Measurements from ENCODE around the gene FKBP5.

The FKBP5 gene

DNA sequence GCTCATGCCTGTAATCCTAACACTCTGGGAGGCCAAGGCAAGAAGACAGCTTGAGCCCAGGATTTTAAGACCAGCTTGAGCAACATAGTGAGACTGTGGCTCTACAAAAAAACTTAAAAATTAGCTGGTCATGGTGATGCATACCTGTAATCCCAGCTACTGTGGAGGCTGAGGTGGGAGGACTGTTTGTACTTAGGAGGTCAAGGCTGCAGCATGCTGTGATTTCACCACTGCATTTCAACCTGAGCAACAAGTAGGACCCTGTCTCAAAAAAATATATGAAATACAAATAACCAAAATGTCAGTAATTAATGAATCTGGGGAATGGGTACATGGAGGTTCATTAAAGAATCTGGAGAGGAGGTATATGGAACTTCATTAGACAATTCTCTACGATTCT is 9.9 kb downstream of the FKBP5 start:
- Histone ChIP-seq H3K36me3 (ENCODE audit: insufficient read depth, low read length) (peaks cover 40% of the 10 kb centered on the region), H3K79me2 (ENCODE audit: insufficient read depth, low read length) (peaks cover 99% of the 10 kb centered on the region), H4K20me1 (ENCODE audit: insufficient read depth, low read length) (no peaks in the 10 kb centered on the region; the same call in 1 of the 2 replicates), H3F3A (ENCODE audit: insufficient read depth, low read length) (no peaks in the 10 kb centered on the region), H3K4me1 (ENCODE audit: insufficient read depth, low read length, severe bottlenecking) (peaks cover 47% of the 10 kb centered on the region), H3K4me2 (ENCODE audit: low read length) (no peak overlapping the region), H3K9me2 (ENCODE audit: low read depth, low read length) (no peaks in the 10 kb centered on the region), H3K27ac (ENCODE audit: low read depth, low read length, poor library complexity, severe bottlenecking) (no peak overlapping the region), H3K27me3 (ENCODE audit: insufficient read depth, low read length) (no peaks in the 10 kb centered on the region), H2AFZ (ENCODE audit: low read length) (no peak overlapping the region), H3K9ac (ENCODE audit: low read length) (no peak overlapping the region), H3K4me3 (ENCODE audit: low read depth, low read length, poor library complexity, severe bottlenecking) (no peak overlapping the region), H3K9me3 (ENCODE audit: low read length) (no peaks in the 10 kb centered on the region)
- TF ChIP-seq, protein P1, sequence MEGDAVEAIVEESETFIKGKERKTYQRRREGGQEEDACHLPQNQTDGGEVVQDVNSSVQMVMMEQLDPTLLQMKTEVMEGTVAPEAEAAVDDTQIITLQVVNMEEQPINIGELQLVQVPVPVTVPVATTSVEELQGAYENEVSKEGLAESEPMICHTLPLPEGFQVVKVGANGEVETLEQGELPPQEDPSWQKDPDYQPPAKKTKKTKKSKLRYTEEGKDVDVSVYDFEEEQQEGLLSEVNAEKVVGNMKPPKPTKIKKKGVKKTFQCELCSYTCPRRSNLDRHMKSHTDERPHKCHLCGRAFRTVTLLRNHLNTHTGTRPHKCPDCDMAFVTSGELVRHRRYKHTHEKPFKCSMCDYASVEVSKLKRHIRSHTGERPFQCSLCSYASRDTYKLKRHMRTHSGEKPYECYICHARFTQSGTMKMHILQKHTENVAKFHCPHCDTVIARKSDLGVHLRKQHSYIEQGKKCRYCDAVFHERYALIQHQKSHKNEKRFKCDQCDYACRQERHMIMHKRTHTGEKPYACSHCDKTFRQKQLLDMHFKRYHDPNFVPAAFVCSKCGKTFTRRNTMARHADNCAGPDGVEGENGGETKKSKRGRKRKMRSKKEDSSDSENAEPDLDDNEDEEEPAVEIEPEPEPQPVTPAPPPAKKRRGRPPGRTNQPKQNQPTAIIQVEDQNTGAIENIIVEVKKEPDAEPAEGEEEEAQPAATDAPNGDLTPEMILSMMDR (IDR thresholded peaks at IDR 0.05; ENCODE audit: low read length), result no peak
- TF ChIP-seq EZH2 (IDR thresholded peaks at IDR 0.05; ENCODE audit: borderline replicate concordance, low read length), result no peak

DNA sequence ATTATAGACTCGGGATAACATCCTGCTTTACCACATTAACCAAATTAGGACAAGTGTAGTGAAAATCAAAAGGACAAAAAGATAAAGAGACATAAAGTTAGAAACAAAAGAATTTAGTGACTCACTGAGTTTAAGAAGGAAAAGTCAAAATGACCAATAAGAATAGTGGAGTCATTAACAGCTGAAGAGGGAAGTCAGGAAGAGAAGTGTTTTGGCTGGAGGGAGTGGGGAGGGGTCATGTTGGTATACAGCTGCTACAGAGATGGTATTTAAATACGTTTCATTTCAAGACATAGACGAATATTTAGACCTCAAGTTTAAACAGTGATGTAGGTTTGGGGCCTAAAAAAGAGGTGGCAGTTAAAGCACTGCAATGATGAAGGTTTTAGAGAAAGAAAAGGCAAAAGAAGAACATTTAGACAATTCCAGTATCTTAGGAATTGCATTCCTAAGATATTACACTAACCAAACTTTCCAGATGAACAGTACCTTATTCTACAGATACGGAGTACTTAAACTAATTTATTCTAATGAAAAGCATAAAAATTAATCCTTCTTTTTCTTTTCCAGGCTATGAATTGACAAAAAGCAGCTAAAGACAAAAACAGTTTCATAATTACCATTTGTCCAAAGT is 10.6 kb downstream of the FKBP5 start:
- Histone ChIP-seq H3K4me2 (ENCODE audit: low read length) (no peak overlapping the region), H3K4me1 (ENCODE audit: insufficient read depth, low read length, severe bottlenecking) (peaks cover 50% of the 10 kb centered on the region), H3K9me2 (ENCODE audit: low read depth, low read length) (no peaks in the 10 kb centered on the region), H3K36me3 (ENCODE audit: insufficient read depth, low read length) (peaks cover 43% of the 10 kb centered on the region), H4K20me1 (ENCODE audit: insufficient read depth, low read length) (no peaks in the 10 kb centered on the region; the same call in 1 of the 2 replicates), H3K27ac (ENCODE audit: low read depth, low read length, poor library complexity, severe bottlenecking) (no peak overlapping the region), H3F3A (ENCODE audit: insufficient read depth, low read length) (no peaks in the 10 kb centered on the region), H3K79me2 (ENCODE audit: insufficient read depth, low read length) (peaks cover 99% of the 10 kb centered on the region), H3K27me3 (ENCODE audit: insufficient read depth, low read length) (no peaks in the 10 kb centered on the region), H3K9ac (ENCODE audit: low read length) (no peak overlapping the region), H3K9me3 (ENCODE audit: low read length) (no peaks in the 10 kb centered on the region), H3K4me3 (ENCODE audit: low read depth, low read length, poor library complexity, severe bottlenecking) (no peak overlapping the region), H2AFZ (ENCODE audit: low read length) (no peak overlapping the region)
- TF ChIP-seq EZH2 (IDR thresholded peaks at IDR 0.05; ENCODE audit: borderline replicate concordance, low read length), result no peak
- TF ChIP-seq, protein P1 (IDR thresholded peaks at IDR 0.05; ENCODE audit: low read length), result no peak

DNA sequence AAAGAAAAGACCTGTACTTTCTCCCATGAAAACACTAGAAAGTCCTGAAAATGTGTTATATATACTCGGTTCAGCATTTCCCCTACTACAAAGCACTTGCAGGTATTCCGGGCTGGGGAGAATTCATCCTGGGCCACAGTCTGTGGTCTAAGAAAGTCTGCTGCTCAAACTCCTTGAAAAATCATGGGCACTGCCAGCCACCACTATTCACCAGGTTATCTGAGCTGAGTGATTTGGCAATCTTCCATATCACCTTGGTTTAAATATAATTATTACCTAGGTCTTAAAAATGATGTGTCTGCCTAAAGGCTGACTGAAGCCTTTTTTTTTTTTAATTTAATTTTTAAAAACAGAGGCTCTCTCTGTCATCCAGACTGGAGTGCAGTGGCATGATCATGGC is 11.3 kb downstream of the FKBP5 start:
- Histone ChIP-seq H4K20me1 (ENCODE audit: insufficient read depth, low read length) (no peaks in the 10 kb centered on the region; the same call in 1 of the 2 replicates), H3K9me2 (ENCODE audit: low read depth, low read length) (no peaks in the 10 kb centered on the region), H3K79me2 (ENCODE audit: insufficient read depth, low read length) (peaks cover 99% of the 10 kb centered on the region), H3K4me3 (ENCODE audit: low read depth, low read length, poor library complexity, severe bottlenecking) (no peak overlapping the region), H3K9me3 (ENCODE audit: low read length) (no peaks in the 10 kb centered on the region), H3K9ac (ENCODE audit: low read length) (no peak overlapping the region), H3K4me1 (ENCODE audit: insufficient read depth, low read length, severe bottlenecking) (peaks cover 48% of the 10 kb centered on the region), H3K27ac (ENCODE audit: low read depth, low read length, poor library complexity, severe bottlenecking) (no peak overlapping the region), H3K4me2 (ENCODE audit: low read length) (no peak overlapping the region), H3F3A (ENCODE audit: insufficient read depth, low read length) (no peaks in the 10 kb centered on the region), H2AFZ (ENCODE audit: low read length) (no peak overlapping the region), H3K27me3 (ENCODE audit: insufficient read depth, low read length) (no peaks in the 10 kb centered on the region), H3K36me3 (ENCODE audit: insufficient read depth, low read length) (peaks cover 47% of the 10 kb centered on the region)
- TF ChIP-seq, protein P1 (IDR thresholded peaks at IDR 0.05; ENCODE audit: low read length), result no peak
- no peak for TF ChIP-seq EZH2 (IDR thresholded peaks at IDR 0.05; ENCODE audit: borderline replicate concordance, low read length)

All from OCI-LY1 (cell line).